ENCODE results near the gene IFNAR1. TPM values are rescaled to one million over a fixed set of nuclear protein-coding genes. Genes with fewer than 3 reads are reported as not detected.

The IFNAR1 gene
- total and polyA plus RNA-seq, 8 donors, result 29.2 to 71.3 (median 34.0) TPM

GRCh38 chr21:33391656-33392055, 66.9 kb downstream of the IFNAR1 start:
- H3K27ac ChIP-seq, result peak overlapping the region in 1 of 2 donors; percentile 83
- no peak for ATAC-seq
- H3K4me1 ChIP-seq, result peaks cover 0 to 96% of the 10 kb centered on the region in 2 donors
- no peaks in the 10 kb centered on the region for H3K27me3 ChIP-seq
- H3K4me3 ChIP-seq, result no peak overlapping the region
- DNase-seq, result no peak
- no peaks in the 10 kb centered on the region for H3K36me3 ChIP-seq
- TF ChIP-seq, protein P1, sequence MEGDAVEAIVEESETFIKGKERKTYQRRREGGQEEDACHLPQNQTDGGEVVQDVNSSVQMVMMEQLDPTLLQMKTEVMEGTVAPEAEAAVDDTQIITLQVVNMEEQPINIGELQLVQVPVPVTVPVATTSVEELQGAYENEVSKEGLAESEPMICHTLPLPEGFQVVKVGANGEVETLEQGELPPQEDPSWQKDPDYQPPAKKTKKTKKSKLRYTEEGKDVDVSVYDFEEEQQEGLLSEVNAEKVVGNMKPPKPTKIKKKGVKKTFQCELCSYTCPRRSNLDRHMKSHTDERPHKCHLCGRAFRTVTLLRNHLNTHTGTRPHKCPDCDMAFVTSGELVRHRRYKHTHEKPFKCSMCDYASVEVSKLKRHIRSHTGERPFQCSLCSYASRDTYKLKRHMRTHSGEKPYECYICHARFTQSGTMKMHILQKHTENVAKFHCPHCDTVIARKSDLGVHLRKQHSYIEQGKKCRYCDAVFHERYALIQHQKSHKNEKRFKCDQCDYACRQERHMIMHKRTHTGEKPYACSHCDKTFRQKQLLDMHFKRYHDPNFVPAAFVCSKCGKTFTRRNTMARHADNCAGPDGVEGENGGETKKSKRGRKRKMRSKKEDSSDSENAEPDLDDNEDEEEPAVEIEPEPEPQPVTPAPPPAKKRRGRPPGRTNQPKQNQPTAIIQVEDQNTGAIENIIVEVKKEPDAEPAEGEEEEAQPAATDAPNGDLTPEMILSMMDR (IDR thresholded peaks at IDR 0.05), result no peak
- no peaks in the 10 kb centered on the region for H3K9me3 ChIP-seq
- intact Hi-C loops (cut with DNase I), result no loop called here

DNA sequence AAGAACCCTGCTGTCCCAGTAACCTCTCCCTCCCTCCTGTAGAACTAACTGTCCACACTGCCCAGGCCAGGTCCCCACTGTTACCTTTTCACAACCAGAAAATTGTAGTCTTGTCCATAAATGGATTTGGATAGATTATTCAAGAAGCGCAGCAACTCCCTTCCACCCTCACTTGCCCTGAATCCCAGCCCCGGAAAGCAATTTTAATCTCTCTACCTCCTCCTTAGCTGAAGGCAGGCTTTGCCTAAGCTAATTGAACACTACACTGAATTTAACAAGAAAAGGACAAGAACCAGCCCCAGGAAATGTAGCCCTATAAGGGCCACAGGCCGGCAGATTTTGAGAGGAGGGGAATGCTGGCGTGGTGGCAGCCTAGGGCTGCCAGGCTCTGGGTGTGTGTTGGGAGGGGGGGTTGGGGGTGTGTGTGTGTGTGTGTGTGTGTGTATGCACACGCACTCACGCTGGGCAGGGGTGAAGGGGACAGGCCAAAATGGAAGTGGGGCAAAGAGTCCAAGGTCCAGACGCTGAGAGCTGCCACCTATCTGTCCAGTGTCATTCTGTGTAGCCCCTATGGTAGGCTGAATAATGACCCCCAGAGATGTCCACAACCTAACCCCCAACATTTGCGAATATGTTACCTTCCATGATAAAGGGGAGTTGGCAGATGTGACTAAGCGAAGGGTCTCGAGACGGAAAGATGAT, 67.7 kb downstream of the IFNAR1 start:
- ATAC-seq (no peak), DNase-seq (no peak)
- Histone ChIP-seq H3K4me3 (no peak overlapping the region), H3K4me1 (peaks cover 4 to 97% of the 10 kb centered on the region in 2 donors), H3K27ac (peak overlapping the region in 1 of 2 donors; percentile 83), H3K36me3 (no peaks in the 10 kb centered on the region), H3K9me3 (no peaks in the 10 kb centered on the region), H3K27me3 (no peaks in the 10 kb centered on the region)
- intact Hi-C loops (cut with DNase I), result no loop called here
- TF ChIP-seq, protein P1 (IDR thresholded peaks at IDR 0.05), result no peak

DNA sequence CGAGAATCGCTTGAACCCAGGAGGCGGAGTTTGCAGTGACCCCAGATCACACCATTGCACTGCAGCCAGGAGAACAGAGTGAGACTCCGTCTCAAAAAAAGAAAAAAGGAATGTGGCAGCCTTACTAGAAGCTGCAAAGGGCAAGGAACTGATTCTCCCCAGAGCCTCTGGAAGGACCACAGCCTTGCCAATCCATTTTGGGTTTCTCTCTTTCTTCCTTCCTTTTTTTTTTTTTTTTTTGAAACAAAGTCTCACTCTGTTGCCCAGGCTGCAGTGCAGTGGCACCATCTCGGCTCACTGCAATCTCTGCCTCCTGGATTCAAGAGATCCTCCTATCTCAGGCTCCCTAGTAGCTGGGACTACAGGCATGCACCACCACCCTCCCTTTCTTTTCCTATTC, 68.6 kb downstream of the IFNAR1 start:
- Histone ChIP-seq H3K27ac (peak overlapping the region in 1 of 2 donors; percentile 83), H3K9me3 (no peaks in the 10 kb centered on the region), H3K27me3 (no peaks in the 10 kb centered on the region), H3K4me3 (no peak overlapping the region), H3K36me3 (no peaks in the 10 kb centered on the region), H3K4me1 (peaks cover 4 to 92% of the 10 kb centered on the region in 2 donors)
- intact Hi-C loops (cut with DNase I), result no loop called here
- no peak for DNase-seq
- TF ChIP-seq, protein P1 (IDR thresholded peaks at IDR 0.05), result no peak
- ATAC-seq, result peak; percentile 6

- no peaks in the 10 kb centered on the region for H3K27me3 ChIP-seq
- peak; percentile 70 for ATAC-seq
- peak overlapping the region in 1 of 2 donors; percentile 83 for H3K27ac ChIP-seq
- DNase-seq, result peak in 1 of 4 donors; percentile 66
- H3K9me3 ChIP-seq, result no peaks in the 10 kb centered on the region
- intact Hi-C loops (cut with DNase I), result no loop called here
- peaks cover 4 to 90% of the 10 kb centered on the region in 2 donors for H3K4me1 ChIP-seq
- H3K36me3 ChIP-seq, result no peaks in the 10 kb centered on the region
- TF ChIP-seq, protein P1 (IDR thresholded peaks at IDR 0.05), result no peak
- H3K4me3 ChIP-seq, result no peak overlapping the region
Measured at GRCh38 chr21:33394260-33394659, 69.5 kb downstream of the IFNAR1 start.

DNA sequence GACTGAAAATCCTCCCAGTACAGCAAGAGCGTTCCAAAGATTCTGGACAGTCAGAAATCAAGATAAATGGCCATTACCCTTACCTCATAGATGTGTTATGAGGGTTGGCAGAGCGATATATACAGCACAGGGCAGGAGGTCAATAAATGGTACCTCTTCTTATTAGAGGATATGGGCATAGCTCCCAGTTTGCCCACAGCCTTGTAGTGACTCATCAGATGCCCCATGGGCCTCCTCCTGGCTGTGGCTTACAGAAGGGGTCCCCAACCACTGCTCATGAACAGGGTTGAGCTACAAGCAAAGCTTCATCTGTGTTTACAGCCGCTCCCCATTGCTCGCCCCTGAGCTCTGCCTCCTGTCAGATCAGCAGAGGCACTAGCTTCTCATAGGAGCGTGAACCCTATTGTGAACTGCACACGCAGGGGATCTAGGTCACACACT, 71.1 kb downstream of the IFNAR1 start:
- no peaks in the 10 kb centered on the region for H3K27me3 ChIP-seq
- H3K27ac ChIP-seq, result no peak overlapping the region
- no peak overlapping the region for H3K4me3 ChIP-seq
- TF ChIP-seq, protein P1 (IDR thresholded peaks at IDR 0.05), result no peak
- DNase-seq (no peak), ATAC-seq (no peak)
- intact Hi-C loops (cut with DNase I), result no loop called here
- H3K36me3 ChIP-seq, result no peaks in the 10 kb centered on the region
- H3K9me3 ChIP-seq, result no peaks in the 10 kb centered on the region
- H3K4me1 ChIP-seq, result peaks cover 7 to 90% of the 10 kb centered on the region in 2 donors

Data from left lung (tissue), 10 donors.